C4-2B (cell line): ENCODE measurements around the gene SLIT3.

Experiments
- ZFX ChIP-seq: fragments of 450-650 bp; IDR thresholded peaks from 2 replicates; pipeline ENCODE4 v1.6.1; 2017
- TF ChIP-seq, protein P1 (sequence below): fragments of 450-650 bp; conservative IDR thresholded peaks from 2 replicates; pipeline ENCODE4 v1.5.1; 2017; ENCODE audit warnings: mild to moderate bottlenecking

DNA sequence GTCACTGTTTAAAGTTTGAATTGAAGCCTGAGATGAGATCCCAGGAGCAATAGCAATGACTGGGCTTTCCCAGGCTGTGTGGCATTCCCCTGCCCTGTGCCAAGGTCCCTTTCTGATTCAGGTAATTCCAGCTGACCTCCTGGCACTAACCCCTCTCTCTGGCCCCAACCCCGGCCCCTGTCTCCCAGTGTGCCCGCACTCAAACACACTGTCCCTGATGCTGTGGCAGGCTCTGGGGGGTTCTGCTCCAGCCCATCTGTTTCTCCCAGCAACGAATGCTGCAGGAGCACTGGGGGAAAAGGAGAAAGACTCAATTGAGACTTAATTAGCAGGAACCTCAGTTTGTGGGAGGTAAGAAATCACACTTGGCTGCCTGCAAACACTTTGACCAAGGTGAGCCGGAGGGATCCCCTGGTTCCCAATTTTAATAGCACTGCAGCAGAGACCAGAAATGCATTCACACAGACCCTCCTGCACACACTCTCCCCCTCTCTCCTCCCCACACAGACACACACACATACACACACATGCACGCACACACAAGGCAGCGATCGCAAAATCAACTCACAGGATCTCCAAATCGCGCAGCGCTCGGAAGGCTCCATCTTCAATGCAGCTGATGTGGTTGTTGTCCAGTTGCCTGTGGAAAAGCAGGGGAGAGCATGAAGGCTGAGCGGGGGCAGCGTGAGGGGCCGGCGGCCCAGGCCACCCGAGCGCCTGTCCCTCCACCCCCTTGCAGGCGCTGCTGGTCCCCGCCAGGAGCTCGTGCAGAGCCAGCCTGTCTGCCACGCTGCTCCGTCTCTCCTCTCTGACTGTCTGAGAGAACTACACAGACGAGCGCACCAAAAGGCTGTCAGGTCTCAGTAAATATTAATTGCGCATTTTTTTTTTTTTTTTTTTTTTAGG is 456.7 kb downstream of the SLIT3 start:
- TF ChIP-seq, protein P1, sequence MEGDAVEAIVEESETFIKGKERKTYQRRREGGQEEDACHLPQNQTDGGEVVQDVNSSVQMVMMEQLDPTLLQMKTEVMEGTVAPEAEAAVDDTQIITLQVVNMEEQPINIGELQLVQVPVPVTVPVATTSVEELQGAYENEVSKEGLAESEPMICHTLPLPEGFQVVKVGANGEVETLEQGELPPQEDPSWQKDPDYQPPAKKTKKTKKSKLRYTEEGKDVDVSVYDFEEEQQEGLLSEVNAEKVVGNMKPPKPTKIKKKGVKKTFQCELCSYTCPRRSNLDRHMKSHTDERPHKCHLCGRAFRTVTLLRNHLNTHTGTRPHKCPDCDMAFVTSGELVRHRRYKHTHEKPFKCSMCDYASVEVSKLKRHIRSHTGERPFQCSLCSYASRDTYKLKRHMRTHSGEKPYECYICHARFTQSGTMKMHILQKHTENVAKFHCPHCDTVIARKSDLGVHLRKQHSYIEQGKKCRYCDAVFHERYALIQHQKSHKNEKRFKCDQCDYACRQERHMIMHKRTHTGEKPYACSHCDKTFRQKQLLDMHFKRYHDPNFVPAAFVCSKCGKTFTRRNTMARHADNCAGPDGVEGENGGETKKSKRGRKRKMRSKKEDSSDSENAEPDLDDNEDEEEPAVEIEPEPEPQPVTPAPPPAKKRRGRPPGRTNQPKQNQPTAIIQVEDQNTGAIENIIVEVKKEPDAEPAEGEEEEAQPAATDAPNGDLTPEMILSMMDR = no peak
- no peak for TF ChIP-seq ZFX
